Stimulated activated memory B cell treated with anti-CD40 and anti-IgM and Interleukin-4, amounts not matched to agents 10 μg/mL and 1 μg/mL and 100 μg/mL, for 72 hours (primary cell): ENCODE measurements around the gene CYP8B1.
A peak's percentile ranks its signal among the peaks of the same experiment; 100 is the strongest.

ENCODE experiments used
- ATAC-seq: fragments of 150-1000 bp; cut with Tn5 transposase; 2 replicates; pipeline ENCODE4 v1.10.0; 2021
- H3K27ac Mint-ChIP-seq: one replicate; pipeline ENCODE4 v1.8.0; 2022; ENCODE audit warnings: mild to moderate bottlenecking, mixed read lengths
- H3K27me3 Mint-ChIP-seq: one replicate; pipeline ENCODE4 v1.8.0; 2022; ENCODE audit warnings: mixed read lengths
- H3K36me3 Mint-ChIP-seq: one replicate; pipeline ENCODE4 v1.8.0; 2022; ENCODE audit warnings: mixed read lengths
- H3K4me1 Mint-ChIP-seq: one replicate; pipeline ENCODE4 v1.8.0; 2022; ENCODE audit warnings: mixed read lengths
- H3K4me3 Mint-ChIP-seq: one replicate; pipeline ENCODE4 v1.8.0; 2022; ENCODE audit warnings: mild to moderate bottlenecking, moderate library complexity, mixed read lengths
- H3K9me3 Mint-ChIP-seq: one replicate; pipeline ENCODE4 v1.8.0; 2022; ENCODE audit warnings: mixed read lengths

CYP8B1 gene

GRCh38 chr3:42849017-42849416, 26.7 kb downstream of the CYP8B1 start:
- Mint-ChIP-seq H3K4me3 (no peak overlapping the region), H3K9me3 (no peaks in the 10 kb centered on the region), H3K4me1 (peaks cover 19% of the 10 kb centered on the region), H3K36me3 (no peaks in the 10 kb centered on the region), H3K27ac (no peak overlapping the region), H3K27me3 (no peaks in the 10 kb centered on the region)
- ATAC-seq, result no peak

- Mint-ChIP-seq H3K27me3 (no peaks in the 10 kb centered on the region), H3K4me3 (no peak overlapping the region), H3K27ac (peak overlapping the region; percentile 77), H3K36me3 (no peaks in the 10 kb centered on the region), H3K4me1 (peaks cover 19% of the 10 kb centered on the region), H3K9me3 (no peaks in the 10 kb centered on the region)
- ATAC-seq, result no peak
Observed at GRCh38 chr3:42847731-42848130, 27.9 kb downstream of the CYP8B1 start.

- peak overlapping the region; percentile 31 for H3K4me3 Mint-ChIP-seq
- no peaks in the 10 kb centered on the region for H3K27me3 Mint-ChIP-seq
- peak; percentile 92 for ATAC-seq
Observed at GRCh38 chr3:42846685-42847522, 28.8 kb downstream of the CYP8B1 start.

GRCh38 chr3:42844815-42845214, 30.9 kb downstream of the CYP8B1 start:
- H3K36me3 Mint-ChIP-seq, result no peaks in the 10 kb centered on the region
- H3K4me3 Mint-ChIP-seq, result no peak overlapping the region
- H3K4me1 Mint-ChIP-seq, result peaks cover 25% of the 10 kb centered on the region
- H3K27ac Mint-ChIP-seq, result no peak overlapping the region
- no peaks in the 10 kb centered on the region for H3K9me3 Mint-ChIP-seq
- H3K27me3 Mint-ChIP-seq, result no peaks in the 10 kb centered on the region
- no peak for ATAC-seq

More at GRCh38 chr3:42846685-42847522, 28.8 kb downstream of the CYP8B1 start:
- Mint-ChIP-seq H3K27ac (peak overlapping the region; percentile 77), H3K9me3 (no peaks in the 10 kb centered on the region), H3K36me3 (no peaks in the 10 kb centered on the region), H3K4me1 (peaks cover 19% of the 10 kb centered on the region)

- Mint-ChIP-seq H3K4me3 (no peak overlapping the region), H3K27ac (no peak overlapping the region)
- no peak for ATAC-seq
Observed at GRCh38 chr3:42844412-42844713, 31.3 kb downstream of the CYP8B1 start.

GRCh38 chr3:42843713-42844411, 31.8 kb downstream of the CYP8B1 start:
- H3K27me3 Mint-ChIP-seq, result no peaks in the 10 kb centered on the region
- H3K27ac Mint-ChIP-seq, result no peak overlapping the region
- no peaks in the 10 kb centered on the region for H3K9me3 Mint-ChIP-seq
- no peak overlapping the region for H3K4me3 Mint-ChIP-seq
- peaks cover 32% of the 10 kb centered on the region for H3K4me1 Mint-ChIP-seq
- no peak for ATAC-seq
- H3K36me3 Mint-ChIP-seq, result no peaks in the 10 kb centered on the region

More at GRCh38 chr3:42844412-42844713, 31.3 kb downstream of the CYP8B1 start:
- Mint-ChIP-seq H3K4me1 (peaks cover 30% of the 10 kb centered on the region), H3K36me3 (no peaks in the 10 kb centered on the region), H3K9me3 (no peaks in the 10 kb centered on the region), H3K27me3 (no peaks in the 10 kb centered on the region)

- Mint-ChIP-seq H3K36me3 (no peaks in the 10 kb centered on the region), H3K4me3 (no peak overlapping the region), H3K27ac (no peak overlapping the region), H3K9me3 (no peaks in the 10 kb centered on the region), H3K4me1 (peaks cover 13% of the 10 kb centered on the region), H3K27me3 (no peaks in the 10 kb centered on the region)
- no peak for ATAC-seq
Observed at GRCh38 chr3:42841332-42841731, 34.3 kb downstream of the CYP8B1 start.

GRCh38 chr3:42839616-42840015, 36.1 kb downstream of the CYP8B1 start:
- H3K27ac Mint-ChIP-seq, result peak overlapping the region; percentile 86
- H3K36me3 Mint-ChIP-seq, result no peaks in the 10 kb centered on the region
- H3K27me3 Mint-ChIP-seq, result peaks cover 9% of the 10 kb centered on the region
- no peaks in the 10 kb centered on the region for H3K9me3 Mint-ChIP-seq
- peak; percentile 92 for ATAC-seq
- peaks cover 13% of the 10 kb centered on the region for H3K4me1 Mint-ChIP-seq
- H3K4me3 Mint-ChIP-seq, result peak overlapping the region; percentile 80

GRCh38 chr3:42838571-42838970, 37.1 kb downstream of the CYP8B1 start:
- Mint-ChIP-seq H3K36me3 (no peaks in the 10 kb centered on the region), H3K27me3 (peaks cover 9% of the 10 kb centered on the region), H3K9me3 (no peaks in the 10 kb centered on the region), H3K4me1 (peaks cover 13% of the 10 kb centered on the region), H3K27ac (no peak overlapping the region), H3K4me3 (no peak overlapping the region)
- no peak for ATAC-seq

GRCh38 chr3:42836150-42837123, 39.2 kb downstream of the CYP8B1 start:
- peaks cover 9% of the 10 kb centered on the region for H3K27me3 Mint-ChIP-seq
- H3K9me3 Mint-ChIP-seq, result no peaks in the 10 kb centered on the region
- ATAC-seq, result no peak
- no peaks in the 10 kb centered on the region for H3K36me3 Mint-ChIP-seq
- H3K4me1 Mint-ChIP-seq, result peaks cover 13% of the 10 kb centered on the region
- no peak overlapping the region for H3K4me3 Mint-ChIP-seq
- no peak overlapping the region for H3K27ac Mint-ChIP-seq

GRCh38 chr3:42831321-42831713, 44.4 kb downstream of the CYP8B1 start:
- ATAC-seq, result peak; percentile 66
- no peaks in the 10 kb centered on the region for H3K36me3 Mint-ChIP-seq
- H3K4me1 Mint-ChIP-seq, result no peaks in the 10 kb centered on the region
- peaks cover 38% of the 10 kb centered on the region for H3K27me3 Mint-ChIP-seq
- no peaks in the 10 kb centered on the region for H3K9me3 Mint-ChIP-seq
- H3K4me3 Mint-ChIP-seq, result no peak overlapping the region
- H3K27ac Mint-ChIP-seq, result no peak overlapping the region

- no peak for ATAC-seq
- no peaks in the 10 kb centered on the region for H3K36me3 Mint-ChIP-seq
- no peaks in the 10 kb centered on the region for H3K9me3 Mint-ChIP-seq
- H3K4me1 Mint-ChIP-seq, result no peaks in the 10 kb centered on the region
- H3K27me3 Mint-ChIP-seq, result peaks cover 36% of the 10 kb centered on the region
- H3K27ac Mint-ChIP-seq, result no peak overlapping the region
- no peak overlapping the region for H3K4me3 Mint-ChIP-seq
Observed at GRCh38 chr3:42830437-42831320, 45.0 kb downstream of the CYP8B1 start.

GRCh38 chr3:42829628-42830436, 45.8 kb downstream of the CYP8B1 start:
- H3K27me3 Mint-ChIP-seq, result peaks cover 31% of the 10 kb centered on the region
- no peaks in the 10 kb centered on the region for H3K4me1 Mint-ChIP-seq
- H3K27ac Mint-ChIP-seq, result no peak overlapping the region
- no peak for ATAC-seq
- no peaks in the 10 kb centered on the region for H3K9me3 Mint-ChIP-seq
- H3K36me3 Mint-ChIP-seq, result no peaks in the 10 kb centered on the region
- H3K4me3 Mint-ChIP-seq, result no peak overlapping the region
